CD4-positive, CD25-positive, alpha-beta regulatory T cell (primary cell): ENCODE measurements around the gene SLC5A6. TPM values are rescaled to one million over a fixed set of nuclear protein-coding genes. Genes with fewer than 3 reads are reported as not detected.

Experiments
- ATAC-seq, 2 donors: fragments of 150-1000 bp; cut with Tn5 transposase; one replicate each; pipeline ENCODE4 v1.10.0; 2021; ENCODE audit warnings: low read depth in 2 of 2, moderate number of reproducible peaks in 2 of 2, moderate library complexity in 1 of 2
- DNase-seq, 3 donors: peaks; one replicate each; pipeline versions ENCODE4 v3.0.0 to v3.0.0-alpha.2; 2012 to 2022; ENCODE audit warnings: mixed read lengths in 1 of 3
- H3K27ac ChIP-seq: one replicate; pipeline ENCODE4 v1.7.0; 2013; ENCODE audit warnings: mild to moderate bottlenecking, low read length; ENCODE audit not compliant: insufficient read depth, poor library complexity, severe bottlenecking
- H3K27me3 ChIP-seq: one replicate; pipeline ENCODE4 v1.7.0; 2013; ENCODE audit warnings: low read length; ENCODE audit not compliant: control insufficient read depth, insufficient read depth
- H3K36me3 ChIP-seq: one replicate; pipeline ENCODE4 v1.7.0; 2013; ENCODE audit warnings: mild to moderate bottlenecking, low read length, moderate library complexity; ENCODE audit not compliant: control insufficient read depth, insufficient read depth
- H3K4me1 ChIP-seq: 2 replicates; pipeline ENCODE4 v1.7.0; 2013; ENCODE audit warnings: mild to moderate bottlenecking, low read length; ENCODE audit not compliant: insufficient read depth, control insufficient read depth, poor library complexity, severe bottlenecking
- H3K4me3 ChIP-seq: one replicate; pipeline ENCODE4 v1.7.0; 2013; ENCODE audit warnings: low read depth, mild to moderate bottlenecking, low read length, moderate library complexity
- H3K9me3 ChIP-seq, 2 experiments: 1 replicate in 1 of 2; 2 replicates in 1 of 2; pipeline ENCODE4 v1.7.0; 2013; ENCODE audit warnings: low read length in 2 of 2, mild to moderate bottlenecking in 1 of 2, moderate library complexity in 1 of 2; ENCODE audit not compliant: control insufficient read depth in 2 of 2
- H3K27ac Mint-ChIP-seq, 3 donors: one replicate each; pipeline ENCODE4 v1.8.0; 2020 to 2022; ENCODE audit warnings: mild to moderate bottlenecking in 3 of 3, mixed read lengths in 3 of 3, moderate library complexity in 2 of 3
- H3K27me3 Mint-ChIP-seq: one replicate; pipeline ENCODE4 v1.8.0; 2022; ENCODE audit warnings: mild to moderate bottlenecking, mixed read lengths
- H3K36me3 Mint-ChIP-seq: one replicate; pipeline ENCODE4 v1.8.0; 2020; ENCODE audit warnings: mixed read lengths
- H3K4me1 Mint-ChIP-seq, 4 donors: one replicate each; pipeline ENCODE4 v1.8.0; 2020 to 2022; ENCODE audit warnings: mixed read lengths in 4 of 4, mild to moderate bottlenecking in 1 of 4
- H3K4me3 Mint-ChIP-seq, 4 donors: one replicate each; pipeline ENCODE4 v1.8.0; 2020 to 2022; ENCODE audit warnings: mild to moderate bottlenecking in 4 of 4, mixed read lengths in 4 of 4, moderate library complexity in 3 of 4
- H3K9me3 Mint-ChIP-seq, 7 donors: one replicate each; pipeline ENCODE4 v1.8.0; 2020 to 2022; ENCODE audit warnings: mixed read lengths in 7 of 7, mild to moderate bottlenecking in 3 of 7, moderate library complexity in 2 of 7
- polyA plus RNA-seq, 4 donors: library from polyadenylated mRNA; unstranded; fragments of 300-500 nt; fragmentation: Illumina TruSeq; gene quantifications; one replicate each; pipeline ENCODE4 v1.2.3, GENCODE V29; 2021
- total RNA-seq: library from RNA; stranded (reverse); gene quantifications from one replicate; pipeline ENCODE4 v1.2.3, GENCODE V29; 2022

Gene SLC5A6
- total and polyA plus RNA-seq, 5 donors from 2014 or later: 15.5 to 154 (median 17.3) TPM

- Histone ChIP-seq H3K36me3 (no peaks in the 10 kb centered on the region), H3K4me3 (no peak overlapping the region), H3K9me3 (no peaks in the 10 kb centered on the region), H3K4me1 (no peaks in the 10 kb centered on the region), H3K27ac (no peak overlapping the region), H3K27me3 (no peaks in the 10 kb centered on the region)
- Mint-ChIP-seq H3K4me1 (peaks cover 0 to 3% (median under 1%) of the 10 kb centered on the region in 4 donors), H3K27ac (peak overlapping the region in 1 of 3 donors; percentile 20), H3K36me3 (no peaks in the 10 kb centered on the region), H3K9me3 (peaks cover 0 to 2% (median 0%) of the 10 kb centered on the region in 7 donors), H3K27me3 (peaks cover 18% of the 10 kb centered on the region), H3K4me3 (no peak overlapping the region)
- no peak for ATAC-seq
- no peak for DNase-seq
Measured at GRCh38 chr2:27162151-27163121, 49.6 kb downstream of the SLC5A6 start.

GRCh38 chr2:27160191-27160590 is 51.9 kb downstream of the SLC5A6 start:
- no peak for ATAC-seq
- Mint-ChIP-seq H3K4me1 (peaks cover 0 to 3% (median under 1%) of the 10 kb centered on the region in 4 donors), H3K27me3 (peaks cover 9% of the 10 kb centered on the region), H3K27ac (peak overlapping the region in 1 of 3 donors; percentile 42), H3K4me3 (no peak overlapping the region), H3K9me3 (peaks cover 0 to 2% (median 0%) of the 10 kb centered on the region in 7 donors), H3K36me3 (no peaks in the 10 kb centered on the region)
- H3K27ac ChIP-seq: no peak overlapping the region
- no peaks in the 10 kb centered on the region for H3K27me3 ChIP-seq
- H3K4me3 ChIP-seq: no peak overlapping the region
- no peaks in the 10 kb centered on the region for H3K9me3 ChIP-seq
- H3K4me1 ChIP-seq: no peaks in the 10 kb centered on the region
- no peaks in the 10 kb centered on the region for H3K36me3 ChIP-seq
- no peak for DNase-seq

GRCh38 chr2:27159271-27159670 is 52.8 kb downstream of the SLC5A6 start:
- Mint-ChIP-seq H3K9me3 (peaks cover 0 to 2% (median 0%) of the 10 kb centered on the region in 7 donors), H3K36me3 (no peaks in the 10 kb centered on the region), H3K4me3 (no peak overlapping the region), H3K27ac (no peak overlapping the region), H3K27me3 (peaks cover 7% of the 10 kb centered on the region), H3K4me1 (peaks cover 0 to 3% (median 0%) of the 10 kb centered on the region in 4 donors)
- Histone ChIP-seq H3K9me3 (no peaks in the 10 kb centered on the region), H3K27ac (no peak overlapping the region), H3K4me1 (no peaks in the 10 kb centered on the region), H3K4me3 (no peak overlapping the region), H3K27me3 (no peaks in the 10 kb centered on the region), H3K36me3 (no peaks in the 10 kb centered on the region)
- ATAC-seq (no peak), DNase-seq (no peak)

GRCh38 chr2:27158468-27158867 is 53.6 kb downstream of the SLC5A6 start:
- Mint-ChIP-seq H3K36me3 (no peaks in the 10 kb centered on the region), H3K27me3 (peaks cover 10% of the 10 kb centered on the region), H3K27ac (no peak overlapping the region), H3K9me3 (peaks cover 0 to 2% (median 0%) of the 10 kb centered on the region in 7 donors), H3K4me1 (peaks cover 0 to 3% (median 0%) of the 10 kb centered on the region in 4 donors), H3K4me3 (no peak overlapping the region)
- no peak overlapping the region for H3K27ac ChIP-seq
- no peaks in the 10 kb centered on the region for H3K36me3 ChIP-seq
- H3K9me3 ChIP-seq: no peaks in the 10 kb centered on the region
- H3K4me1 ChIP-seq: no peaks in the 10 kb centered on the region
- H3K27me3 ChIP-seq: no peaks in the 10 kb centered on the region
- no peak overlapping the region for H3K4me3 ChIP-seq
- no peak for ATAC-seq
- no peak for DNase-seq

- Mint-ChIP-seq H3K9me3 (peaks cover 0 to 2% (median 0%) of the 10 kb centered on the region in 7 donors), H3K27ac (no peak overlapping the region)
Measured at GRCh38 chr2:27155069-27155520, 57.0 kb downstream of the SLC5A6 start.

GRCh38 chr2:27154488-27154887 is 57.6 kb downstream of the SLC5A6 start:
- Mint-ChIP-seq H3K4me1 (peaks cover 0 to 3% (median 0%) of the 10 kb centered on the region in 4 donors), H3K36me3 (no peaks in the 10 kb centered on the region), H3K27ac (no peak overlapping the region), H3K9me3 (peaks cover 0 to 2% (median 0%) of the 10 kb centered on the region in 7 donors), H3K4me3 (no peak overlapping the region), H3K27me3 (peaks cover 10% of the 10 kb centered on the region)
- Histone ChIP-seq H3K9me3 (no peaks in the 10 kb centered on the region), H3K27me3 (no peaks in the 10 kb centered on the region), H3K27ac (no peak overlapping the region), H3K4me3 (no peak overlapping the region), H3K36me3 (no peaks in the 10 kb centered on the region), H3K4me1 (no peaks in the 10 kb centered on the region)
- ATAC-seq (no peak), DNase-seq (no peak)

More at GRCh38 chr2:27155069-27155520, 57.0 kb downstream of the SLC5A6 start:
- no peaks in the 10 kb centered on the region for H3K9me3 ChIP-seq
- ATAC-seq: no peak
- no peaks in the 10 kb centered on the region for H3K36me3 ChIP-seq
- H3K27me3 ChIP-seq: no peaks in the 10 kb centered on the region
- H3K27me3 Mint-ChIP-seq: peaks cover 13% of the 10 kb centered on the region
- H3K27ac ChIP-seq: no peak overlapping the region
- H3K4me1 ChIP-seq: no peaks in the 10 kb centered on the region
- no peaks in the 10 kb centered on the region for H3K36me3 Mint-ChIP-seq
- H3K4me3 Mint-ChIP-seq: no peak overlapping the region
- peaks cover 0 to 3% (median 0%) of the 10 kb centered on the region in 4 donors for H3K4me1 Mint-ChIP-seq
- no peak overlapping the region for H3K4me3 ChIP-seq
- no peak for DNase-seq

GRCh38 chr2:27152796-27153464 is 59.1 kb downstream of the SLC5A6 start:
- Histone ChIP-seq H3K9me3 (no peaks in the 10 kb centered on the region), H3K27ac (no peak overlapping the region), H3K27me3 (no peaks in the 10 kb centered on the region), H3K4me1 (no peaks in the 10 kb centered on the region), H3K4me3 (no peak overlapping the region), H3K36me3 (no peaks in the 10 kb centered on the region)
- H3K9me3 Mint-ChIP-seq: no peaks in the 10 kb centered on the region
- no peaks in the 10 kb centered on the region for H3K4me1 Mint-ChIP-seq
- ATAC-seq (no peak), DNase-seq (no peak)
- H3K4me3 Mint-ChIP-seq: no peak overlapping the region
- peaks cover 14% of the 10 kb centered on the region for H3K27me3 Mint-ChIP-seq
- H3K27ac Mint-ChIP-seq: no peak overlapping the region
- H3K36me3 Mint-ChIP-seq: no peaks in the 10 kb centered on the region
